SK-N-SH (cell line): ENCODE measurements around the gene FKBP11.

Experiments used
- CTCF ChIP-seq: fragments of 200-600 bp; sonication (generic); IDR thresholded peaks from 2 replicates; pipeline ENCODE4 v1.6.1; 2017; ENCODE audit warnings: antibody characterized with exemption, mild to moderate bottlenecking, moderate library complexity
- GATA2 ChIP-seq: sonication (generic); formaldehyde crosslinking; IDR thresholded peaks from 2 replicates; pipeline ENCODE4 v1.5.0; 2020; ENCODE audit warnings: mild to moderate bottlenecking, missing genetic modification reagents
- MXI1 ChIP-seq: IDR thresholded peaks from 2 replicates; pipeline ENCODE4 v1.6.1; 2012; ENCODE audit warnings: mild to moderate bottlenecking, low read depth, low read length, improper control_type of control experiment
- POLR2AphosphoS5 ChIP-seq: IDR thresholded peaks from 2 replicates; pipeline ENCODE4 v1.6.1; 2012; ENCODE audit warnings: low read depth, low read length
- RFX5 ChIP-seq: IDR thresholded peaks from 2 replicates; pipeline ENCODE4 v1.6.1; 2012; ENCODE audit warnings: mild to moderate bottlenecking, improper control_type of control experiment, low read length
- TAF1 ChIP-seq: IDR thresholded peaks from 2 replicates; pipeline ENCODE4 v1.6.1; 2012; ENCODE audit warnings: low read depth, mild to moderate bottlenecking, low read length, moderate library complexity, borderline replicate concordance
- TCF12 ChIP-seq: IDR thresholded peaks from 2 replicates; pipeline ENCODE4 v1.4.0; 2012
- USF1 ChIP-seq: IDR thresholded peaks from 2 replicates; pipeline ENCODE4 v1.4.0; 2012; ENCODE audit warnings: low read depth, borderline replicate concordance

GRCh38 chr12:48965298-48965838, 40.1 kb upstream of the FKBP11 start:
- TF ChIP-seq CTCF (peak; percentile 51), MXI1 (no peak), POLR2AphosphoS5 (no peak), RFX5 (no peak), USF1 (no peak), TAF1 (no peak), TCF12 (no peak), GATA2 (CRISPR knock-in tag) (no peak)
